PC-9 (cell line): ENCODE measurements around the gene IL1RN. TPM values are rescaled to one million over a fixed set of nuclear protein-coding genes. Genes with fewer than 3 reads are reported as not detected.

ENCODE experiments used
- BruUV-seq: library from RNA; stranded (reverse); fragments of 400-500 nt; replicated peaks from 2 replicates; lab custom pipeline; 2021; lab: Mats Ljungman, UMichigan
- CTCF ChIA-PET: fragments of 300-600 bp; sonication (Branson Sonifier 250); formaldehyde crosslinking; loops from one replicate; lab custom pipeline; 2022; ENCODE audit warnings: antibody characterized with exemption; lab: Charles Lee
- POLR2A ChIA-PET: fragments of 300-600 bp; sonication (Branson Sonifier 250); formaldehyde crosslinking; loops from one replicate; lab custom pipeline; 2022; ENCODE audit warnings: antibody characterized with exemption; ENCODE audit not compliant: unreplicated experiment; lab: Charles Lee
- DNase-seq, 2 experiments: peaks; one replicate each; pipeline versions ENCODE4 v3.0.0 to v3.0.0-alpha.2; 2015 to 2022; ENCODE audit warnings: mixed read lengths in 1 of 2
- H2AFZ ChIP-seq: fragments of 200-600 bp; sonication (generic); 2 replicates; pipeline ENCODE4 v1.8.1; 2017; ENCODE audit warnings: antibody characterized with exemption
- H3F3A ChIP-seq: fragments of 200-600 bp; sonication (generic); 2 replicates; pipeline ENCODE4 v1.8.1; 2017; ENCODE audit warnings: antibody characterized with exemption, mild to moderate bottlenecking, low read depth; ENCODE audit not compliant: insufficient read depth
- H3K27ac ChIP-seq: fragments of 200-600 bp; sonication (generic); 2 replicates; pipeline ENCODE4 v1.6.1; 2016; ENCODE audit warnings: mixed run types
- H3K27me3 ChIP-seq: fragments of 200-600 bp; sonication (generic); 2 replicates; pipeline ENCODE4 v1.6.1; 2016; ENCODE audit warnings: low read depth, mixed run types; ENCODE audit not compliant: insufficient read depth
- H3K36me3 ChIP-seq: fragments of 200-600 bp; sonication (generic); 2 replicates; pipeline ENCODE4 v1.6.1; 2016; ENCODE audit warnings: low read depth, mixed run types
- H3K4me1 ChIP-seq: fragments of 200-600 bp; sonication (generic); replicated peaks from 2 replicates; pipeline ENCODE4 v1.6.1; 2016; ENCODE audit warnings: mixed run types; ENCODE audit not compliant: insufficient read depth
- H3K4me2 ChIP-seq: fragments of 200-600 bp; sonication (generic); 2 replicates; pipeline ENCODE4 v1.6.1; 2017; ENCODE audit warnings: mixed run types
- H3K4me3 ChIP-seq: fragments of 200-600 bp; sonication (generic); 2 replicates; pipeline ENCODE4 v1.6.1; 2016; ENCODE audit warnings: mixed run types
- H3K79me2 ChIP-seq: fragments of 200-600 bp; sonication (generic); 2 replicates; pipeline ENCODE4 v1.6.1; 2017; ENCODE audit warnings: low read depth, mixed run types
- H3K9me2 ChIP-seq: fragments of 200-600 bp; sonication (generic); 2 replicates; pipeline ENCODE4 v1.8.1; 2017; ENCODE audit warnings: mild to moderate bottlenecking; ENCODE audit not compliant: insufficient read depth
- H3K9me3 ChIP-seq: fragments of 200-600 bp; sonication (generic); 2 replicates; pipeline ENCODE4 v1.8.1; 2016; ENCODE audit warnings: low read depth; ENCODE audit not compliant: insufficient read depth
- H4K20me1 ChIP-seq: fragments of 200-600 bp; sonication (generic); 2 replicates; pipeline ENCODE4 v1.8.1; 2017; ENCODE audit not compliant: insufficient read depth
- EZH2 ChIP-seq: fragments of 200-600 bp; sonication (generic); IDR thresholded peaks from 2 replicates; pipeline ENCODE4 v1.8.0; 2017; ENCODE audit warnings: antibody characterized with exemption, low read depth
- intact Hi-C: fragments of 100-400 bp; cut with micrococcal nuclease; formaldehyde crosslinking; loops from one replicate; pipeline ENCODE4 v1.10.0; 2022; ENCODE audit not compliant: unreplicated experiment
- total RNA-seq: library from RNA; stranded (reverse); gene quantifications from 2 replicates; pipeline ENCODE4 v1.2.3, GENCODE V29; 2021
- TF ChIP-seq, protein P1 (sequence below): fragments of 200-600 bp; sonication (generic); conservative IDR thresholded peaks from 2 replicates; pipeline ENCODE4 v1.6.1; 2017; ENCODE audit warnings: mixed run types, antibody characterized with exemption, mild to moderate bottlenecking, moderate library complexity

The IL1RN gene
- total RNA-seq, 1 experiment from 2014 or later: 8.4 TPM

DNA sequence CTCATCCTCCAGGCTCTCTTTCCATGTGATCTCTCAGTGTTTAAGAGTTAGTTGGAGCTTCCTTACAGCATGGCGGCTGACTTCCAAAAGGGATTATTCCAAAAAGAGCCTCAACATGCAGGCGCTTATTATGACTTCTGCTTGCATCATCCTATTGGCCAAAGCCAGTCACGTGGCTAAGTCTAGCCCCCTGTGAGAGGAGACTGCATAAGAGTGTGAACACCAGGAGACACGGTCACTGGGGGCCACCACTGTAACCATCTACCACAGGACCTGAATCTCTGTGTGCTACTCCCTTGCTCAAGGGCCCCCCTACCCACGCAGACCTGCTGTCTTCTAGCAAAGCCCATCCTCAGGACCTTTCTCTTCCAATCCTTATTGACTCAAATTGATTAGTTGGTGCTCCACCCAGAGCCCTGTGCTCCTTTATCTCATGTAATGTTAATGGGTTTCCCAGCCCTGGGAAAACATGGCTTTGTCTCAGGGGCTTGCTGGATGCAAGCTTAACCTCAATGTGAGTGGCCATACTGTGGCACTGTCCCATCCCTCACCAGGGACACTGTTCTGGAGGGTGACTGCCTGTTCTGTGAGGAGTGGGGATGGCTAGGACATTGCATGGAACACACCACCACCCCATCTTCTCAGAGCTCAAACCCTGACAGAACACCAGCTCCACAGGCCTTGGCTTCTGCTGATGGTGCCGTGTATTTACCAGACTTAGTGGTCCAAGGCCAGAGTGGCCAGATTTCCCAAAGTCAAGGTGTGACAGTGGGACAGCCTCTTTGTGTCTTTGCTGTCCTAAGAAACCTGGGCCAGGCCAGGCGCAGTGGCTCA, 4.2 kb downstream of the IL1RN start:
- H3K27ac ChIP-seq: no peak overlapping the region
- CTCF ChIA-PET: no interaction called here
- H2AFZ ChIP-seq: no peak overlapping the region
- BruUV-seq: no TSS peak
- H4K20me1 ChIP-seq: no peaks in the 10 kb centered on the region
- H3K9me3 ChIP-seq: no peaks in the 10 kb centered on the region
- TF ChIP-seq EZH2: no peak
- TF ChIP-seq, protein P1, sequence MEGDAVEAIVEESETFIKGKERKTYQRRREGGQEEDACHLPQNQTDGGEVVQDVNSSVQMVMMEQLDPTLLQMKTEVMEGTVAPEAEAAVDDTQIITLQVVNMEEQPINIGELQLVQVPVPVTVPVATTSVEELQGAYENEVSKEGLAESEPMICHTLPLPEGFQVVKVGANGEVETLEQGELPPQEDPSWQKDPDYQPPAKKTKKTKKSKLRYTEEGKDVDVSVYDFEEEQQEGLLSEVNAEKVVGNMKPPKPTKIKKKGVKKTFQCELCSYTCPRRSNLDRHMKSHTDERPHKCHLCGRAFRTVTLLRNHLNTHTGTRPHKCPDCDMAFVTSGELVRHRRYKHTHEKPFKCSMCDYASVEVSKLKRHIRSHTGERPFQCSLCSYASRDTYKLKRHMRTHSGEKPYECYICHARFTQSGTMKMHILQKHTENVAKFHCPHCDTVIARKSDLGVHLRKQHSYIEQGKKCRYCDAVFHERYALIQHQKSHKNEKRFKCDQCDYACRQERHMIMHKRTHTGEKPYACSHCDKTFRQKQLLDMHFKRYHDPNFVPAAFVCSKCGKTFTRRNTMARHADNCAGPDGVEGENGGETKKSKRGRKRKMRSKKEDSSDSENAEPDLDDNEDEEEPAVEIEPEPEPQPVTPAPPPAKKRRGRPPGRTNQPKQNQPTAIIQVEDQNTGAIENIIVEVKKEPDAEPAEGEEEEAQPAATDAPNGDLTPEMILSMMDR: no peak
- POLR2A ChIA-PET: no interaction called here
- no peaks in the 10 kb centered on the region for H3K79me2 ChIP-seq
- H3K9me2 ChIP-seq: no peaks in the 10 kb centered on the region
- peaks cover 9% of the 10 kb centered on the region; the same call in 1 of the 2 replicates for H3K4me1 ChIP-seq
- DNase-seq: no peak
- no peak overlapping the region for H3K4me3 ChIP-seq
- no peaks in the 10 kb centered on the region for H3K36me3 ChIP-seq
- intact Hi-C loops: no loop called here
- H3K27me3 ChIP-seq: no peaks in the 10 kb centered on the region
- H3K4me2 ChIP-seq: no peak overlapping the region
- no peaks in the 10 kb centered on the region for H3F3A ChIP-seq

GRCh38 chr2:113132414-113133021, 5.1 kb downstream of the IL1RN start:
- H2AFZ ChIP-seq: no peak overlapping the region
- ChIA-PET POLR2A (no interaction called here), CTCF (no interaction called here)
- no peaks in the 10 kb centered on the region for H3K36me3 ChIP-seq
- no peaks in the 10 kb centered on the region for H3K9me3 ChIP-seq
- no peak for DNase-seq
- no peak overlapping the region for H3K4me3 ChIP-seq
- no peaks in the 10 kb centered on the region for H3K79me2 ChIP-seq
- no TSS peak for BruUV-seq
- no peaks in the 10 kb centered on the region for H3F3A ChIP-seq
- H3K4me1 ChIP-seq: peaks cover 9% of the 10 kb centered on the region; the same call in 1 of the 2 replicates
- no peaks in the 10 kb centered on the region for H4K20me1 ChIP-seq
- H3K27ac ChIP-seq: no peak overlapping the region
- TF ChIP-seq EZH2: no peak
- TF ChIP-seq, protein P1: no peak
- H3K9me2 ChIP-seq: no peaks in the 10 kb centered on the region
- intact Hi-C loops: no loop called here
- no peak overlapping the region for H3K4me2 ChIP-seq
- no peaks in the 10 kb centered on the region for H3K27me3 ChIP-seq

DNA sequence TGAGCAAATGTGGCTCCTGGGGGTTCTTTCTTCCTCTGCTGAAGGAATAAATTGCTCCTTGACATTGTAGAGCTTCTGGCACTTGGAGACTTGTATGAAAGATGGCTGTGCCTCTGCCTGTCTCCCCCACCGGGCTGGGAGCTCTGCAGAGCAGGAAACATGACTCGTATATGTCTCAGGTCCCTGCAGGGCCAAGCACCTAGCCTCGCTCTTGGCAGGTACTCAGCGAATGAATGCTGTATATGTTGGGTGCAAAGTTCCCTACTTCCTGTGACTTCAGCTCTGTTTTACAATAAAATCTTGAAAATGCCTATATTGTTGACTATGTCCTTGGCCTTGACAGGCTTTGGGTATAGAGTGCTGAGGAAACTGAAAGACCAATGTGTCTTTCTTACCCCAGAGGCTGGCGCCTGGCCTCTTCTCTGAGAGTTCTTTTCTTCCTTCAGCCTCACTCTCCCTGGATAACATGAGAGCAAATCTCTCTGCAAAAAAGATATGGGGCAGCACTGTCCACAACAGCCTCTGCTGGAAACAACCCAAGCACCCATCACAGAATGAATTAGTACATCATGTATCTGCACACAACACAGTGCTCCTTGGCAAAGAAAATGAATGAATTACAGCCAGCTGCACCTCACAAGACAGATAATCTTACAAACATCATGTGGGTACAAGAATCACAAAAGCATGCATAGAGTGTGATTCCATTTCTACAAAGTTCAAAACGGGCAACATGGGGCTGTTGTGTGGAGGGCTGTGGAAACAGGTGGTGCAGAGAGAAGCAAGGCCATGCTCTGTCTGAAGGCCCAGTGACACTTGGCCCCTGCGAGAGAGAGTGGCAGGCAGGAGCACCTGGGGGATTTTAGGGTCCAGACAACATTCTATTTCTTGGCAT, 6.6 kb downstream of the IL1RN start:
- Histone ChIP-seq H3K9me3 (no peaks in the 10 kb centered on the region), H3K4me1 (peaks cover 14% of the 10 kb centered on the region), H3K27me3 (no peaks in the 10 kb centered on the region), H2AFZ (no peak overlapping the region), H3F3A (no peaks in the 10 kb centered on the region), H3K79me2 (no peaks in the 10 kb centered on the region), H4K20me1 (no peaks in the 10 kb centered on the region), H3K9me2 (no peaks in the 10 kb centered on the region), H3K27ac (no peak overlapping the region), H3K4me3 (no peak overlapping the region), H3K4me2 (no peak overlapping the region), H3K36me3 (no peaks in the 10 kb centered on the region)
- DNase-seq: peak in 1 of 2 experiments; percentile 48
- TF ChIP-seq, protein P1: no peak
- no peak for TF ChIP-seq EZH2
- BruUV-seq: no TSS peak
- ChIA-PET POLR2A (interaction anchor here (0.6 kb wide), 1 partner anchor 192 kb away, joined by 5 read pairs; no protein-coding TSS in a partner anchor), CTCF (interaction anchor here (0.7 kb wide), 1 partner anchor 65 kb away, joined by 3 read pairs; no protein-coding TSS in a partner anchor)
- intact Hi-C loops: no loop called here
